Loucy (cell line): ENCODE results near the gene DUSP5.

Experiments used
- CTCF ChIP-seq: fragments of 200-600 bp; sonication (generic); conservative IDR thresholded peaks from 2 replicates; pipeline ENCODE4 v1.5.1; 2014; ENCODE audit warnings: mild to moderate bottlenecking, antibody characterized with exemption, low read length
- EZH2phosphoT487 ChIP-seq: fragments of 200-600 bp; IDR thresholded peaks from 2 replicates; pipeline ENCODE4 v1.6.1; 2018; ENCODE audit warnings: antibody characterized with exemption, mild to moderate bottlenecking, moderate library complexity, borderline replicate concordance

- TF ChIP-seq CTCF = no peak
- TF ChIP-seq EZH2phosphoT487 = no peak
Observed at GRCh38 chr10:110501142-110501937, 3.6 kb downstream of the DUSP5 start.
